Fibroblast of mammary gland (primary cell): ENCODE data around the gene YLPM1.

ENCODE experiments used
- DNase-seq: peaks from one replicate; pipeline ENCODE4 v3.0.0-alpha.2; 2010; ENCODE audit warnings: low read depth
- H3K4me3 ChIP-seq: 2 replicates; pipeline ENCODE4 v1.5.1; 2011; ENCODE audit warnings: low read depth, mild to moderate bottlenecking, low read length, moderate library complexity; ENCODE audit not compliant: control insufficient read depth
- CTCF ChIP-seq: conservative IDR thresholded peaks from 2 replicates; pipeline ENCODE4 v1.5.1; 2011; ENCODE audit warnings: low read depth, low read length, inconsistent platforms; ENCODE audit not compliant: control insufficient read depth, insufficient read depth

YLPM1 gene

GRCh38 chr14:74864198-74864597 lies 101.1 kb downstream of the YLPM1 start:
- no peak overlapping the region for H3K4me3 ChIP-seq
- no peak for TF ChIP-seq CTCF
- no peak for DNase-seq

GRCh38 chr14:74865156-74865555 lies 102.0 kb downstream of the YLPM1 start:
- no peak for TF ChIP-seq CTCF
- H3K4me3 ChIP-seq = no peak overlapping the region
- no peak for DNase-seq

GRCh38 chr14:74866708-74867389 lies 103.7 kb downstream of the YLPM1 start:
- DNase-seq = no peak
- H3K4me3 ChIP-seq = no peak overlapping the region
- TF ChIP-seq CTCF = no peak

- no peak for TF ChIP-seq CTCF
- DNase-seq = no peak
- no peak overlapping the region for H3K4me3 ChIP-seq
These were observed 104.6 kb downstream of the YLPM1 start for GRCh38 chr14:74867673-74868072.

GRCh38 chr14:74868739-74869138 lies 105.6 kb downstream of the YLPM1 start:
- no peak overlapping the region for H3K4me3 ChIP-seq
- no peak for TF ChIP-seq CTCF
- DNase-seq = no peak

- TF ChIP-seq CTCF = no peak
- no peak overlapping the region for H3K4me3 ChIP-seq
- no peak for DNase-seq
These were observed 108.7 kb downstream of the YLPM1 start for GRCh38 chr14:74871819-74872218.

- TF ChIP-seq CTCF = no peak
- no peak for DNase-seq
- H3K4me3 ChIP-seq = no peak overlapping the region
These were observed 112.1 kb downstream of the YLPM1 start for GRCh38 chr14:74875204-74875603.
